Measurements from ENCODE around the gene ROR1. TPM values are rescaled to one million over a fixed set of nuclear protein-coding genes. Genes with fewer than 3 reads are reported as not detected.

The ROR1 gene
- total RNA-seq, 1 donor from 2014 or later, result 6.7 TPM

DNA sequence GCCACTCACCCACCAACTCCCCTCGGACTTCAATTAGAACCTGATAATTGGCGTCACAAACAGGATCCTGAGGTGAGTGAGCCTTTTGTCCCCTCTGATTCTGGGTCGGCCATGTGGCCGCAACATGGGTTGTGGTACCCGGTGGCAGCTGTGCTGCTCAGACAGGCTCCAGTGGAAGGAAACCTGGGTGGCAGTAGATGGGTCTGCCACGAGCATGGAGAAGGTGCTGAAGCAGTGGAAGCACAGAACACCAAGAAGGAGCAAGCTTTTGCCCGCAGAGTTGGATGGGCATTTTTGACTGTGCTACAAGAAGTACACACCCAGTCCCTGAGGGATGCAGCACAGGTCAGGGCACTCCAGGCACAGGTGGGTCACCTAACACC lies 413.1 kb downstream of the ROR1 start:
- TF ChIP-seq, protein P1, sequence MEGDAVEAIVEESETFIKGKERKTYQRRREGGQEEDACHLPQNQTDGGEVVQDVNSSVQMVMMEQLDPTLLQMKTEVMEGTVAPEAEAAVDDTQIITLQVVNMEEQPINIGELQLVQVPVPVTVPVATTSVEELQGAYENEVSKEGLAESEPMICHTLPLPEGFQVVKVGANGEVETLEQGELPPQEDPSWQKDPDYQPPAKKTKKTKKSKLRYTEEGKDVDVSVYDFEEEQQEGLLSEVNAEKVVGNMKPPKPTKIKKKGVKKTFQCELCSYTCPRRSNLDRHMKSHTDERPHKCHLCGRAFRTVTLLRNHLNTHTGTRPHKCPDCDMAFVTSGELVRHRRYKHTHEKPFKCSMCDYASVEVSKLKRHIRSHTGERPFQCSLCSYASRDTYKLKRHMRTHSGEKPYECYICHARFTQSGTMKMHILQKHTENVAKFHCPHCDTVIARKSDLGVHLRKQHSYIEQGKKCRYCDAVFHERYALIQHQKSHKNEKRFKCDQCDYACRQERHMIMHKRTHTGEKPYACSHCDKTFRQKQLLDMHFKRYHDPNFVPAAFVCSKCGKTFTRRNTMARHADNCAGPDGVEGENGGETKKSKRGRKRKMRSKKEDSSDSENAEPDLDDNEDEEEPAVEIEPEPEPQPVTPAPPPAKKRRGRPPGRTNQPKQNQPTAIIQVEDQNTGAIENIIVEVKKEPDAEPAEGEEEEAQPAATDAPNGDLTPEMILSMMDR (IDR thresholded peaks at IDR 0.05; ENCODE audit: unreplicated experiment), result no peak
- no peaks in the 10 kb centered on the region for H3K4me1 Mint-ChIP-seq (ENCODE audit: unreplicated experiment)
- DNase-seq (ENCODE audit: low spot score), result no peak
- H3K9me3 Mint-ChIP-seq (ENCODE audit: unreplicated experiment), result no peaks in the 10 kb centered on the region
- H3K36me3 Mint-ChIP-seq (ENCODE audit: low read depth, unreplicated experiment), result no peaks in the 10 kb centered on the region
- H3K4me3 Mint-ChIP-seq (ENCODE audit: unreplicated experiment), result no peak overlapping the region
- peaks cover 5% of the 10 kb centered on the region for H3K27me3 Mint-ChIP-seq (ENCODE audit: unreplicated experiment)
- no peak overlapping the region for H3K27ac Mint-ChIP-seq (ENCODE audit: unreplicated experiment)

DNA sequence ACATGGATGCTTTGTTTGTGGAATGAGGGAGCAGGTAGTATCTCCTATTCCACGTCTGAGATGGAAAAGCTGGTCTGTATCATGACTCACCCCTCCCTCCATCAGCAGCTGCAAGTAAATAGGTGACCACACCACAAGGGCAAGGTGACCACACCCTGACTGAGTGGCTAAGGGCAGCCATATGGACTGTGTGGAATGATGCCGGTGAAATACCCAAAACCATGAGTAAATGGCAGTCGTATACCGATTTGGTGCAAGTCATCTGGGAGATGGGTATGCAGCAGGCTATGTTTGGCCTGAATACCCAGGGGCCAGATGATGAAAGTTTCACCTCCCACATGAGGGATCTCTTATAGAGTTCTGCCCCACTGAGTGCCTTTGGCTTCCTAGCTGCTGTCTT lies 413.8 kb downstream of the ROR1 start:
- H3K36me3 Mint-ChIP-seq (ENCODE audit: low read depth, unreplicated experiment), result no peaks in the 10 kb centered on the region
- no peak overlapping the region for H3K4me3 Mint-ChIP-seq (ENCODE audit: unreplicated experiment)
- no peaks in the 10 kb centered on the region for H3K9me3 Mint-ChIP-seq (ENCODE audit: unreplicated experiment)
- no peaks in the 10 kb centered on the region for H3K4me1 Mint-ChIP-seq (ENCODE audit: unreplicated experiment)
- DNase-seq (ENCODE audit: low spot score), result no peak
- TF ChIP-seq, protein P1 (IDR thresholded peaks at IDR 0.05; ENCODE audit: unreplicated experiment), result no peak
- H3K27me3 Mint-ChIP-seq (ENCODE audit: unreplicated experiment), result peaks cover 5% of the 10 kb centered on the region
- H3K27ac Mint-ChIP-seq (ENCODE audit: unreplicated experiment), result no peak overlapping the region

DNA sequence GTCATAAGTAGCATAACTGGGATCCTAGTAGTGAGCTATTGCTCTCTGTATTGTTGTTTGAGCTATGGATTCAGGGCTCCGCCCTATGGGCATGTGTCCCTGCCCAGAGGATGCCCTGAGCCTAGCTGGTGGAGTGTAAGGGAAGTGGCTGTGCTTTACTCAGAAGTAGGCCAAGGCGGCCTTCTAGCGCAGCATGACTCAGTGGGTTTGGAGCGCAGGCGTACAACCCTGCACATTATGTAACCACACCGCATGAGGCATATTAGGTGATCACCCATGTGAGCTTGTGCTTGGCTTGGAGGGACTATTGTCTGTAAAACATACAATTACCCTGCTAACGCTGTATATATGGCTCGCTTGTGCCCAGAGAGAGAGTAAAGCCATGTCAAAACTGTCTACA lies 418.5 kb downstream of the ROR1 start:
- no peak for DNase-seq (ENCODE audit: low spot score)
- TF ChIP-seq, protein P1 (IDR thresholded peaks at IDR 0.05; ENCODE audit: unreplicated experiment), result no peak
- no peak overlapping the region for H3K27ac Mint-ChIP-seq (ENCODE audit: unreplicated experiment)
- H3K36me3 Mint-ChIP-seq (ENCODE audit: low read depth, unreplicated experiment), result no peaks in the 10 kb centered on the region
- no peak overlapping the region for H3K4me3 Mint-ChIP-seq (ENCODE audit: unreplicated experiment)
- no peaks in the 10 kb centered on the region for H3K4me1 Mint-ChIP-seq (ENCODE audit: unreplicated experiment)
- peaks cover 4% of the 10 kb centered on the region for H3K27me3 Mint-ChIP-seq (ENCODE audit: unreplicated experiment)
- no peaks in the 10 kb centered on the region for H3K9me3 Mint-ChIP-seq (ENCODE audit: unreplicated experiment)

- Mint-ChIP-seq H3K36me3 (ENCODE audit: low read depth, unreplicated experiment) (no peaks in the 10 kb centered on the region), H3K27ac (ENCODE audit: unreplicated experiment) (no peak overlapping the region), H3K4me3 (ENCODE audit: unreplicated experiment) (no peak overlapping the region), H3K9me3 (ENCODE audit: unreplicated experiment) (no peaks in the 10 kb centered on the region), H3K4me1 (ENCODE audit: unreplicated experiment) (no peaks in the 10 kb centered on the region), H3K27me3 (ENCODE audit: unreplicated experiment) (peaks cover 2% of the 10 kb centered on the region)
- TF ChIP-seq, protein P1 (IDR thresholded peaks at IDR 0.05; ENCODE audit: unreplicated experiment), result no peak
- no peak for DNase-seq (ENCODE audit: low spot score)
These were observed 420.6 kb downstream of the ROR1 start for GRCh38 chr1:64194168-64195080.

DNA sequence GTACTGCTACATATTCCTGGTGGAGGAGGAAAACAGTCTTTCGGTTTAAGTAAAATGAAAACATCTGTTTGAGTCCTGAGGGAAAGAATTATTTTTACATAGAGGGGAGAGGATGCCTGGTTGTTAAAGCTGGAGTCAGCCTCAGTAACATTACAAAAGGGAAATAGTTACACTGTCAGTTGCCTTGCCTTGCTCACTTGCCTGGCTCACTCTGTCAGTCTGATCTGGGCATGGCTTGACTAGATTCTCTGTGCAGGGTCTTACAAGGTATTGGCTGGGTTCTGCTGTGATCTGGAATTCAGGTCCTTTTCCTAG lies 421.2 kb downstream of the ROR1 start:
- DNase-seq (ENCODE audit: low spot score), result no peak
- TF ChIP-seq, protein P1 (IDR thresholded peaks at IDR 0.05; ENCODE audit: unreplicated experiment), result no peak
- H3K36me3 Mint-ChIP-seq (ENCODE audit: low read depth, unreplicated experiment), result peaks cover under 1% of the 10 kb centered on the region
- H3K4me1 Mint-ChIP-seq (ENCODE audit: unreplicated experiment), result no peaks in the 10 kb centered on the region
- no peaks in the 10 kb centered on the region for H3K27me3 Mint-ChIP-seq (ENCODE audit: unreplicated experiment)
- H3K9me3 Mint-ChIP-seq (ENCODE audit: unreplicated experiment), result no peaks in the 10 kb centered on the region
- H3K4me3 Mint-ChIP-seq (ENCODE audit: unreplicated experiment), result no peak overlapping the region
- H3K27ac Mint-ChIP-seq (ENCODE audit: unreplicated experiment), result no peak overlapping the region
